ENCODE results near the gene CGA. TPM values are rescaled to one million over a fixed set of nuclear protein-coding genes. Genes with fewer than 3 reads are reported as not detected.

CGA gene
- total and polyA plus RNA-seq, 2 experiments from 2014 or later: 5.4 to 43.8 TPM

DNA sequence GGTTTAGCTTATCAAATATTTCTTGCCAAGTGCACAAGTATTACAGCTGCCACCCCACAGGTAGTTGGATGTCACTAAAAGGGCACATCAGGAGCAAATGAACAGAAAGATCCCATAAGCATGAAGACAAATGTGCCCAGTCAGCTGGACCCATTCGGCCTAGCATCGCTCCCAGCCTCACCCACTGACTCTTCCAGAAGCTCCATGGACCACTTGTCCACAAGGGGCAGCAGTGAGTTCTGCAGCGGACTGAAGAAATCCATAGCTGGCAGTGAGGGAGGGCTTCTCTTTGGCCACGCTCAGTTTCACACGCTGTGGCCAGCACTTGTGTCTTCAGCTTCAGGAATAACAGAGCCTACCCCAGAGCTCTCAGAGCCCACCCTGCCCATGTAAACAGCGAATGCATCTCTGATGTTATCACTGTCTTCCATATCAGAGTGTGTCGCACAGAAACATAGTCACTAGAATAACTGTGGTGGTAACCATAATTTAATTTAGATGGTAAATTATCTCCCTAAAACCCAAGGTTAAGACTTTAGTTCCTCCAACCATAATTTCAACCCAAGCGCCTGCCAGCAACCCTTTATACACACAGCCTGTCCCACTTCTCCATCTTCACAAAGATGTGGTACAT lies 15.8 kb downstream of the CGA start:
- Histone ChIP-seq H3K9me3 (ENCODE audit: low read depth) (no peaks in the 10 kb centered on the region), H3K4me3 (no peak overlapping the region), H3K9me2 (replicated peaks; ENCODE audit: insufficient read depth) (no peaks in the 10 kb centered on the region), H3K27me3 (no peaks in the 10 kb centered on the region), H2AFZ (no peak overlapping the region), H4K20me1 (ENCODE audit: insufficient read depth, poor library complexity, severe bottlenecking) (no peaks in the 10 kb centered on the region), H3K79me2 (no peaks in the 10 kb centered on the region), H3K4me1 (ENCODE audit: insufficient read depth) (peaks cover 8% of the 10 kb centered on the region), H3K36me3 (replicated peaks; ENCODE audit: insufficient read depth, low read depth) (no peaks in the 10 kb centered on the region), H3K27ac (no peak overlapping the region), H3K4me2 (no peak overlapping the region)
- WGBS (ENCODE audit: low lambda C conversion rate, missing lambda C conversion rate): 41% methylated on average over 8 of the region's 8 CpGs
- TF ChIP-seq EZH2 (IDR thresholded peaks at IDR 0.05; ENCODE audit: borderline replicate concordance): no peak
- TF ChIP-seq, protein P1, sequence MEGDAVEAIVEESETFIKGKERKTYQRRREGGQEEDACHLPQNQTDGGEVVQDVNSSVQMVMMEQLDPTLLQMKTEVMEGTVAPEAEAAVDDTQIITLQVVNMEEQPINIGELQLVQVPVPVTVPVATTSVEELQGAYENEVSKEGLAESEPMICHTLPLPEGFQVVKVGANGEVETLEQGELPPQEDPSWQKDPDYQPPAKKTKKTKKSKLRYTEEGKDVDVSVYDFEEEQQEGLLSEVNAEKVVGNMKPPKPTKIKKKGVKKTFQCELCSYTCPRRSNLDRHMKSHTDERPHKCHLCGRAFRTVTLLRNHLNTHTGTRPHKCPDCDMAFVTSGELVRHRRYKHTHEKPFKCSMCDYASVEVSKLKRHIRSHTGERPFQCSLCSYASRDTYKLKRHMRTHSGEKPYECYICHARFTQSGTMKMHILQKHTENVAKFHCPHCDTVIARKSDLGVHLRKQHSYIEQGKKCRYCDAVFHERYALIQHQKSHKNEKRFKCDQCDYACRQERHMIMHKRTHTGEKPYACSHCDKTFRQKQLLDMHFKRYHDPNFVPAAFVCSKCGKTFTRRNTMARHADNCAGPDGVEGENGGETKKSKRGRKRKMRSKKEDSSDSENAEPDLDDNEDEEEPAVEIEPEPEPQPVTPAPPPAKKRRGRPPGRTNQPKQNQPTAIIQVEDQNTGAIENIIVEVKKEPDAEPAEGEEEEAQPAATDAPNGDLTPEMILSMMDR (IDR thresholded peaks at IDR 0.05; ENCODE audit: poor library complexity): peak; percentile 73
- no peak for TF ChIP-seq EZH2phosphoT487 (IDR thresholded peaks at IDR 0.05; ENCODE audit: low read depth, severe bottlenecking, unreplicated experiment)
- DNase-seq (ENCODE audit: low spot score): peak; percentile 85

DNA sequence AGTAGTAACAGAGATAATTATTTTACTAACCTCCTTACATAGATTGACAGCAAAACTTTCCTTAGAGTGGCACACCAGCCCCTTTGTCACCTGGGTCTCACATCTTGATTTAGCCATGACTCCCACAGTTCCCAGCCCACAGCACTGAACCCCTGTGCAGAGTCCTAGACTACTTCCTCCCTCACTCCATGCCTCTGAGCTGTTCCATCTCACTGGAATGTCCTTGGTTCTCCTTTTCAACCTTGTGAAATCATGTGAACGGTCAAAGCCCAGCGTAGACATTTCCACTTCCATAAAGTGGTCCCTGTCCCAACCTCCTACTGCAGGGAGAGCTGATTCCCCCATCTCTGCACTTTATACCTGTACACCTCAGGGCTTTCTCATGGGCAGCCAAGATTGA lies 19.7 kb downstream of the CGA start:
- H3K27ac ChIP-seq: no peak overlapping the region
- H3K9me3 ChIP-seq (ENCODE audit: low read depth): no peaks in the 10 kb centered on the region

DNA sequence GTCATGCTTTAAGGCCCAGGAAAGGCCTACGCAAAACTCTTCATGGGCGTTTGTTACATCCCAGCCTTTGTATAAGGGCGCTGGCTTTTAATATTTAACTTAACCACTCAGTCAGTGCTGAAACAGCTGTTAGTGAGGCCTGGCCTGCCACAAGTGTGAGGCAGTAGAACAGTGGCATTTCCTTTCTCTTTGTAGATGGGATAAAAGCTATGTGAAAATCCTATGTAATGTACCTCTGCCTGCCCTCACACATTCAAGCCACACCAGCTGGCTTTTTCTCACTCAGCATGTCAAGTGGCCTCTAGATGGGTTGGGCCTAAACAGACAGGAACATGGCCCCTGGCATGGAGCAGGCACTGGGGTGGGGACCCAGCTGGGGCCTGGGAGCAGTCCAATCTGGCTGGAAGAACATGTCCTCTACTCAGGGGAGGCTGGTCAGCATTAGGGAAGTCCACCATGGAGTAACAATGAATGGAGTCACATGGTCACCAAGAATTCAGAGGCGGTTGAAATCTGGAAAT lies 20.7 kb downstream of the CGA start:
- H3K27ac ChIP-seq: peak overlapping the region; percentile 74
- H3K9me3 ChIP-seq (ENCODE audit: low read depth): no peaks in the 10 kb centered on the region
- H3K4me2 ChIP-seq: no peak overlapping the region
- TF ChIP-seq EZH2 (IDR thresholded peaks at IDR 0.05; ENCODE audit: borderline replicate concordance): no peak
- no peak for TF ChIP-seq EZH2phosphoT487 (IDR thresholded peaks at IDR 0.05; ENCODE audit: low read depth, severe bottlenecking, unreplicated experiment)
- TF ChIP-seq, protein P1 (IDR thresholded peaks at IDR 0.05; ENCODE audit: poor library complexity): no peak
- H3K27me3 ChIP-seq: no peaks in the 10 kb centered on the region
- 61% methylated on average over 4 of the region's 4 CpGs for WGBS (ENCODE audit: low lambda C conversion rate, missing lambda C conversion rate)
- no peaks in the 10 kb centered on the region for H3K36me3 ChIP-seq (replicated peaks; ENCODE audit: insufficient read depth, low read depth)
- H3K79me2 ChIP-seq: no peaks in the 10 kb centered on the region
- no peak overlapping the region for H3K4me3 ChIP-seq
- no peaks in the 10 kb centered on the region for H4K20me1 ChIP-seq (ENCODE audit: insufficient read depth, poor library complexity, severe bottlenecking)
- peak; percentile 35 for DNase-seq (ENCODE audit: low spot score)
- no peak overlapping the region for H2AFZ ChIP-seq
- no peaks in the 10 kb centered on the region for H3K9me2 ChIP-seq (replicated peaks; ENCODE audit: insufficient read depth)
- peaks cover 11% of the 10 kb centered on the region for H3K4me1 ChIP-seq (ENCODE audit: insufficient read depth)

More for the DNA sequence above, 19.7 kb downstream of the CGA start:
- Histone ChIP-seq H3K4me1 (ENCODE audit: insufficient read depth) (peaks cover 11% of the 10 kb centered on the region), H3K27me3 (no peaks in the 10 kb centered on the region), H3K36me3 (replicated peaks; ENCODE audit: insufficient read depth, low read depth) (no peaks in the 10 kb centered on the region), H3K4me2 (no peak overlapping the region), H3K79me2 (no peaks in the 10 kb centered on the region), H2AFZ (no peak overlapping the region), H4K20me1 (ENCODE audit: insufficient read depth, poor library complexity, severe bottlenecking) (no peaks in the 10 kb centered on the region), H3K4me3 (no peak overlapping the region), H3K9me2 (replicated peaks; ENCODE audit: insufficient read depth) (no peaks in the 10 kb centered on the region)
- DNase-seq (ENCODE audit: low spot score): no peak
- TF ChIP-seq, protein P1 (IDR thresholded peaks at IDR 0.05; ENCODE audit: poor library complexity): no peak
- TF ChIP-seq EZH2phosphoT487 (IDR thresholded peaks at IDR 0.05; ENCODE audit: low read depth, severe bottlenecking, unreplicated experiment) (no peak), EZH2 (IDR thresholded peaks at IDR 0.05; ENCODE audit: borderline replicate concordance) (no peak)
- 78% methylated on average over 2 of the region's 2 CpGs for WGBS (ENCODE audit: low lambda C conversion rate, missing lambda C conversion rate)
